ENCODE measurements around the gene TJP1. TPM values are rescaled to one million over a fixed set of nuclear protein-coding genes. Genes with fewer than 3 reads are reported as not detected.

TJP1 gene
- total RNA-seq, 1 donor from 2014 or later, result 91.7 TPM

- Mint-ChIP-seq H3K27ac (ENCODE audit: unreplicated experiment) (no peak overlapping the region), H3K4me3 (ENCODE audit: unreplicated experiment) (no peak overlapping the region), H3K27me3 (ENCODE audit: low read depth) (no peaks in the 10 kb centered on the region), H3K4me1 (ENCODE audit: low read depth) (peaks cover 39% of the 10 kb centered on the region), H3K36me3 (ENCODE audit: low read depth) (peaks cover 9% of the 10 kb centered on the region), H3K9me3 (ENCODE audit: low read depth) (no peaks in the 10 kb centered on the region)
- DNase-seq (ENCODE audit: low spot score), result no peak
- no peak for TF ChIP-seq CTCF (IDR thresholded peaks at IDR 0.05)
These were observed 68.8 kb downstream of the TJP1 start for GRCh38 chr15:29753506-29753905.

GRCh38 chr15:29750754-29751153 lies 71.5 kb downstream of the TJP1 start:
- H3K27me3 Mint-ChIP-seq (ENCODE audit: low read depth), result no peaks in the 10 kb centered on the region
- DNase-seq (ENCODE audit: low spot score), result no peak
- H3K9me3 Mint-ChIP-seq (ENCODE audit: low read depth), result no peaks in the 10 kb centered on the region
- H3K36me3 Mint-ChIP-seq (ENCODE audit: low read depth), result peaks cover 8% of the 10 kb centered on the region
- H3K4me3 Mint-ChIP-seq (ENCODE audit: unreplicated experiment), result no peak overlapping the region
- H3K4me1 Mint-ChIP-seq (ENCODE audit: low read depth), result peaks cover 16% of the 10 kb centered on the region
- TF ChIP-seq CTCF (IDR thresholded peaks at IDR 0.05), result no peak
- no peak overlapping the region for H3K27ac Mint-ChIP-seq (ENCODE audit: unreplicated experiment)

- H3K4me3 Mint-ChIP-seq (ENCODE audit: unreplicated experiment), result no peak overlapping the region
- H3K36me3 Mint-ChIP-seq (ENCODE audit: low read depth), result peaks cover 8% of the 10 kb centered on the region
- DNase-seq (ENCODE audit: low spot score), result no peak
- no peak for TF ChIP-seq CTCF (IDR thresholded peaks at IDR 0.05)
- H3K27ac Mint-ChIP-seq (ENCODE audit: unreplicated experiment), result no peak overlapping the region
- H3K9me3 Mint-ChIP-seq (ENCODE audit: low read depth), result no peaks in the 10 kb centered on the region
- H3K4me1 Mint-ChIP-seq (ENCODE audit: low read depth), result peaks cover 15% of the 10 kb centered on the region
- H3K27me3 Mint-ChIP-seq (ENCODE audit: low read depth), result no peaks in the 10 kb centered on the region
These were observed 72.7 kb downstream of the TJP1 start for GRCh38 chr15:29749365-29750086.

- TF ChIP-seq CTCF (IDR thresholded peaks at IDR 0.05), result peak; percentile 93
- no peaks in the 10 kb centered on the region for H3K27me3 Mint-ChIP-seq (ENCODE audit: low read depth)
- H3K4me1 Mint-ChIP-seq (ENCODE audit: low read depth), result peaks cover 15% of the 10 kb centered on the region
- no peak overlapping the region for H3K4me3 Mint-ChIP-seq (ENCODE audit: unreplicated experiment)
- no peak overlapping the region for H3K27ac Mint-ChIP-seq (ENCODE audit: unreplicated experiment)
- H3K36me3 Mint-ChIP-seq (ENCODE audit: low read depth), result peaks cover 3% of the 10 kb centered on the region
- DNase-seq (ENCODE audit: low spot score), result no peak
- H3K9me3 Mint-ChIP-seq (ENCODE audit: low read depth), result no peaks in the 10 kb centered on the region
These were observed 74.3 kb downstream of the TJP1 start for GRCh38 chr15:29747837-29748417.

- H3K9me3 Mint-ChIP-seq (ENCODE audit: low read depth), result no peaks in the 10 kb centered on the region
- no peak overlapping the region for H3K4me3 Mint-ChIP-seq (ENCODE audit: unreplicated experiment)
- TF ChIP-seq CTCF (IDR thresholded peaks at IDR 0.05), result no peak
- no peaks in the 10 kb centered on the region for H3K27me3 Mint-ChIP-seq (ENCODE audit: low read depth)
- H3K27ac Mint-ChIP-seq (ENCODE audit: unreplicated experiment), result no peak overlapping the region
- H3K36me3 Mint-ChIP-seq (ENCODE audit: low read depth), result peaks cover 9% of the 10 kb centered on the region
- H3K4me1 Mint-ChIP-seq (ENCODE audit: low read depth), result no peaks in the 10 kb centered on the region
- DNase-seq (ENCODE audit: low spot score), result no peak
These were observed 78.8 kb downstream of the TJP1 start for GRCh38 chr15:29743475-29743874.
